Uterus (tissue), 2 donors: ENCODE data around the gene NOTCH4.

Source experiments
- POLR2A ChIP-seq, 2 donors: fragments of 450-650 bp; IDR thresholded peaks; one replicate each; pipeline ENCODE4 v1.6.1; 2016; ENCODE audit warnings: antibody characterized with exemption in 2 of 2, mild to moderate bottlenecking in 1 of 2, moderate library complexity in 1 of 2
- TF ChIP-seq, protein P1 (sequence below), 4 experiments: fragments of 200-600 bp in 2 of 4; fragments of 450-650 bp in 2 of 4; sonication (generic) in 2 of 4; IDR thresholded peaks; one replicate each; pipeline ENCODE4 v1.5.1; 2016 to 2019; ENCODE audit warnings: antibody characterized with exemption in 4 of 4, mild to moderate bottlenecking in 2 of 4, moderate library complexity in 1 of 4

DNA sequence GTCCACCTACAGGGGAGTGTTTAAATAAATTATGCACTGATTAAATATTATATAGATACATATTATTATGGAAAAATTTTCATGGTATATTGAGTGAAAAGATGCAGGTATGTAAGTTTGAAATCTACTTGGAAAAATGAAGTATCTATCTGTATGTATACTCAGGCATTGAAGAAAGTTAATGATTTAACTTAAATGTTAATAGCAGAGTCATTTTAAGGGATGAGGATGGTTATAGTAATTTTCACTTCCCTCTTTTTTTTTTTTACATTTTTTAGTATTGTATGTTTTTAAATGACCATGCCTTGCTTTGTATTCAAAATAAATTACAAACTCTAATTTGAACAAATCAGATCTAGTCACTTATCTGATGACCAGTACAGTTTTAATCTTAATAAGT lies 43.2 kb upstream of the NOTCH4 start:
- TF ChIP-seq POLR2A (IDR thresholded peaks at IDR 0.05), result no peak
- TF ChIP-seq, protein P1, sequence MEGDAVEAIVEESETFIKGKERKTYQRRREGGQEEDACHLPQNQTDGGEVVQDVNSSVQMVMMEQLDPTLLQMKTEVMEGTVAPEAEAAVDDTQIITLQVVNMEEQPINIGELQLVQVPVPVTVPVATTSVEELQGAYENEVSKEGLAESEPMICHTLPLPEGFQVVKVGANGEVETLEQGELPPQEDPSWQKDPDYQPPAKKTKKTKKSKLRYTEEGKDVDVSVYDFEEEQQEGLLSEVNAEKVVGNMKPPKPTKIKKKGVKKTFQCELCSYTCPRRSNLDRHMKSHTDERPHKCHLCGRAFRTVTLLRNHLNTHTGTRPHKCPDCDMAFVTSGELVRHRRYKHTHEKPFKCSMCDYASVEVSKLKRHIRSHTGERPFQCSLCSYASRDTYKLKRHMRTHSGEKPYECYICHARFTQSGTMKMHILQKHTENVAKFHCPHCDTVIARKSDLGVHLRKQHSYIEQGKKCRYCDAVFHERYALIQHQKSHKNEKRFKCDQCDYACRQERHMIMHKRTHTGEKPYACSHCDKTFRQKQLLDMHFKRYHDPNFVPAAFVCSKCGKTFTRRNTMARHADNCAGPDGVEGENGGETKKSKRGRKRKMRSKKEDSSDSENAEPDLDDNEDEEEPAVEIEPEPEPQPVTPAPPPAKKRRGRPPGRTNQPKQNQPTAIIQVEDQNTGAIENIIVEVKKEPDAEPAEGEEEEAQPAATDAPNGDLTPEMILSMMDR (IDR thresholded peaks at IDR 0.05), result no peak
